Measurements from ENCODE around the gene CALHM3.

DNA sequence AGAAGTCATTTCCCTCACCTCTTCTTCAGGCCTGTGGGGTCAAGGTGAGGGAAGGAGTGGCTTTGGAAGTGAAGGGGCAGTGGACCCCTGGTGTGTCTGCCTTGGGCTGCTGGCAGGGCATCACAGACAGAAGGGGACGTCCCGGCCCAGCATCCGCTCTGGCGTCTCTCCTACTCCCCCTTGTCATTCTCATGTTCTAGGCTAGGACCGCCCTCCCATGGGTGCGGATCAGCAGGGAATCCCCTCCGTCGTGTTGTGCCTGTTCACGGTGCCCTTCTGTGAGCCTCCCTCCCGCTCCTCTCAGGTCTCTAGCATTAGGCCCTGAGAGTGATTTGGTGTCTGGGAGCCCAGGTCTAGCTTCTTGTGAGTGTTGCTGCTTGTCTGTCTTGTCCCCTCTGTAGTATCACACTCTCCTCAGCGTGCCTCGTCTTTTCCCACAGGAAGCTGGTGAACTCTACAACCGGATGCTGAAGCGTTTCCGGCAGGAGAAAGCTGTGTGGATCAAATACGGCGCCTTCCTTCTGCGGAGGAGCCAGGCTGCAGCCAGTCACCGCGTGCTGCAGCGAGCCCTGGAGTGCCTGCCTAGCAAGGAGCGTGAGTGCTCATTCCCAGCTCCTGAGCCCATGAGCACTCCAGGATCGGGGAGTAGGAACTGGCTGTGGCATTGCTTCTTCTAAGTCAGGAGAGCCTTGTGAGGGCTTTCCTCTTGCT, 35.4 kb downstream of the CALHM3 start:
- TF ChIP-seq, protein P1, sequence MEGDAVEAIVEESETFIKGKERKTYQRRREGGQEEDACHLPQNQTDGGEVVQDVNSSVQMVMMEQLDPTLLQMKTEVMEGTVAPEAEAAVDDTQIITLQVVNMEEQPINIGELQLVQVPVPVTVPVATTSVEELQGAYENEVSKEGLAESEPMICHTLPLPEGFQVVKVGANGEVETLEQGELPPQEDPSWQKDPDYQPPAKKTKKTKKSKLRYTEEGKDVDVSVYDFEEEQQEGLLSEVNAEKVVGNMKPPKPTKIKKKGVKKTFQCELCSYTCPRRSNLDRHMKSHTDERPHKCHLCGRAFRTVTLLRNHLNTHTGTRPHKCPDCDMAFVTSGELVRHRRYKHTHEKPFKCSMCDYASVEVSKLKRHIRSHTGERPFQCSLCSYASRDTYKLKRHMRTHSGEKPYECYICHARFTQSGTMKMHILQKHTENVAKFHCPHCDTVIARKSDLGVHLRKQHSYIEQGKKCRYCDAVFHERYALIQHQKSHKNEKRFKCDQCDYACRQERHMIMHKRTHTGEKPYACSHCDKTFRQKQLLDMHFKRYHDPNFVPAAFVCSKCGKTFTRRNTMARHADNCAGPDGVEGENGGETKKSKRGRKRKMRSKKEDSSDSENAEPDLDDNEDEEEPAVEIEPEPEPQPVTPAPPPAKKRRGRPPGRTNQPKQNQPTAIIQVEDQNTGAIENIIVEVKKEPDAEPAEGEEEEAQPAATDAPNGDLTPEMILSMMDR (IDR thresholded peaks at IDR 0.05), result no peak
- TF ChIP-seq, protein P2, sequence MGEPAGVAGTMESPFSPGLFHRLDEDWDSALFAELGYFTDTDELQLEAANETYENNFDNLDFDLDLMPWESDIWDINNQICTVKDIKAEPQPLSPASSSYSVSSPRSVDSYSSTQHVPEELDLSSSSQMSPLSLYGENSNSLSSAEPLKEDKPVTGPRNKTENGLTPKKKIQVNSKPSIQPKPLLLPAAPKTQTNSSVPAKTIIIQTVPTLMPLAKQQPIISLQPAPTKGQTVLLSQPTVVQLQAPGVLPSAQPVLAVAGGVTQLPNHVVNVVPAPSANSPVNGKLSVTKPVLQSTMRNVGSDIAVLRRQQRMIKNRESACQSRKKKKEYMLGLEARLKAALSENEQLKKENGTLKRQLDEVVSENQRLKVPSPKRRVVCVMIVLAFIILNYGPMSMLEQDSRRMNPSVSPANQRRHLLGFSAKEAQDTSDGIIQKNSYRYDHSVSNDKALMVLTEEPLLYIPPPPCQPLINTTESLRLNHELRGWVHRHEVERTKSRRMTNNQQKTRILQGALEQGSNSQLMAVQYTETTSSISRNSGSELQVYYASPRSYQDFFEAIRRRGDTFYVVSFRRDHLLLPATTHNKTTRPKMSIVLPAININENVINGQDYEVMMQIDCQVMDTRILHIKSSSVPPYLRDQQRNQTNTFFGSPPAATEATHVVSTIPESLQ (CRISPR knock-in tag; IDR thresholded peaks at IDR 0.05), result no peak
- TF ChIP-seq, protein P3, sequence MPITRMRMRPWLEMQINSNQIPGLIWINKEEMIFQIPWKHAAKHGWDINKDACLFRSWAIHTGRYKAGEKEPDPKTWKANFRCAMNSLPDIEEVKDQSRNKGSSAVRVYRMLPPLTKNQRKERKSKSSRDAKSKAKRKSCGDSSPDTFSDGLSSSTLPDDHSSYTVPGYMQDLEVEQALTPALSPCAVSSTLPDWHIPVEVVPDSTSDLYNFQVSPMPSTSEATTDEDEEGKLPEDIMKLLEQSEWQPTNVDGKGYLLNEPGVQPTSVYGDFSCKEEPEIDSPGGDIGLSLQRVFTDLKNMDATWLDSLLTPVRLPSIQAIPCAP (CRISPR knock-in tag; IDR thresholded peaks at IDR 0.05), result no peak
- TF ChIP-seq ZBTB21 (CRISPR knock-in tag; IDR thresholded peaks at IDR 0.05; ENCODE audit: borderline replicate concordance) (no peak), ETV6 (CRISPR knock-in tag; IDR thresholded peaks at IDR 0.05) (no peak), TP53 (CRISPR knock-in tag; IDR thresholded peaks at IDR 0.05) (no peak), ZNF121 (CRISPR knock-in tag; IDR thresholded peaks at IDR 0.05) (no peak), MYBL2 (CRISPR knock-in tag; IDR thresholded peaks at IDR 0.05) (no peak), NFE2L1 (CRISPR knock-in tag; IDR thresholded peaks at IDR 0.05) (no peak), GABPB1 (CRISPR knock-in tag; IDR thresholded peaks at IDR 0.05) (no peak)

All from WTC11 (cell line).